Mesenchymal stem cell (in vitro differentiated cells and primary cell): Measurements from ENCODE around the gene SPDYE2.
"Not testable (repeated sequence)": the region's sequence is repeated elsewhere in the genome, so short reads cannot be mapped to it uniquely, and the experiment has no call there.

Experiments
- DNase-seq: peaks from one replicate; pipeline ENCODE4 v3.0.0-alpha.2; 2013
- H2AFZ ChIP-seq: one replicate; pipeline ENCODE4 v1.6.1; 2013; ENCODE audit warnings: low read depth, mild to moderate bottlenecking, control low read depth, inconsistent platforms, low read length, moderate library complexity
- H2AK5ac ChIP-seq: 2 replicates; pipeline ENCODE4 v1.6.1; 2013; ENCODE audit warnings: low read length, moderate library complexity, mild to moderate bottlenecking, inconsistent platforms; ENCODE audit not compliant: severe bottlenecking
- H2BK120ac ChIP-seq: one replicate; pipeline ENCODE4 v1.6.1; 2013; ENCODE audit warnings: low read depth, mild to moderate bottlenecking, inconsistent platforms, low read length, moderate library complexity
- H2BK12ac ChIP-seq, 2 experiments: one replicate each; pipeline ENCODE4 v1.6.1; 2013; ENCODE audit warnings: inconsistent platforms in 2 of 2, low read length in 2 of 2, mild to moderate bottlenecking in 2 of 2, moderate library complexity in 2 of 2, control low read depth in 1 of 2
- H2BK15ac ChIP-seq: one replicate; pipeline ENCODE4 v1.6.1; 2013; ENCODE audit warnings: mild to moderate bottlenecking, low read depth, inconsistent platforms; ENCODE audit not compliant: poor library complexity, severe bottlenecking
- H2BK5ac ChIP-seq: 2 replicates; pipeline ENCODE4 v1.6.1; 2013; ENCODE audit warnings: low read depth, mild to moderate bottlenecking, low read length, control low read depth, inconsistent platforms; ENCODE audit not compliant: poor library complexity, severe bottlenecking
- H3K14ac ChIP-seq, 2 experiments: one replicate each; pipeline ENCODE4 v1.6.1; 2013; ENCODE audit warnings: inconsistent platforms in 2 of 2, low read length in 2 of 2, control low read depth in 1 of 2, mild to moderate bottlenecking in 1 of 2, moderate library complexity in 1 of 2
- H3K18ac ChIP-seq, 2 experiments: one replicate each; pipeline ENCODE4 v1.6.1; 2013; ENCODE audit warnings: inconsistent platforms in 2 of 2, low read length in 2 of 2, control low read depth in 1 of 2, low read depth in 1 of 2, mild to moderate bottlenecking in 1 of 2
- H3K23ac ChIP-seq, 2 experiments: one replicate each; pipeline ENCODE4 v1.6.1; 2013; ENCODE audit warnings: inconsistent platforms in 2 of 2, low read length in 2 of 2, mild to moderate bottlenecking in 2 of 2, moderate library complexity in 2 of 2, control low read depth in 1 of 2
- H3K27ac ChIP-seq: 2 replicates; pipeline ENCODE4 v1.5.1; 2013; ENCODE audit warnings: mild to moderate bottlenecking, moderate library complexity, low read length, control low read depth, inconsistent platforms; ENCODE audit not compliant: poor library complexity, severe bottlenecking
- H3K27me3 ChIP-seq, 2 experiments: 2 replicates each; pipeline versions ENCODE4 v1.6.1 to v1.7.0; 2013; ENCODE audit warnings: low read length in 2 of 2, mild to moderate bottlenecking in 2 of 2, moderate library complexity in 2 of 2, control low read depth in 1 of 2, inconsistent platforms in 1 of 2; ENCODE audit not compliant: control insufficient read depth in 1 of 2, insufficient read depth in 1 of 2
- H3K36me3 ChIP-seq, 2 experiments: 2 replicates each; pipeline versions ENCODE4 v1.6.1 to v1.7.0; 2013; ENCODE audit warnings: low read length in 2 of 2, control low read depth in 1 of 2, inconsistent platforms in 1 of 2, low read depth in 1 of 2, mild to moderate bottlenecking in 1 of 2; ENCODE audit not compliant: insufficient read depth in 2 of 2, control insufficient read depth in 1 of 2
- H3K4ac ChIP-seq, 2 experiments: one replicate each; pipeline ENCODE4 v1.6.1; 2013; ENCODE audit warnings: inconsistent platforms in 2 of 2, low read length in 2 of 2, mild to moderate bottlenecking in 2 of 2, moderate library complexity in 2 of 2, control low read depth in 1 of 2, low read depth in 1 of 2
- H3K4me1 ChIP-seq: 2 replicates; pipeline ENCODE4 v1.6.1; 2013; ENCODE audit warnings: low read depth, low read length, control low read depth; ENCODE audit not compliant: control insufficient read depth, insufficient read depth
- H3K4me2 ChIP-seq: 2 replicates; pipeline ENCODE4 v1.6.1; 2013; ENCODE audit warnings: low read length, mild to moderate bottlenecking, inconsistent platforms; ENCODE audit not compliant: poor library complexity, severe bottlenecking
- H3K4me3 ChIP-seq, 2 experiments: 2 replicates each; pipeline versions ENCODE4 v1.5.1 to v1.7.0; 2013; ENCODE audit warnings: low read length in 2 of 2, mild to moderate bottlenecking in 2 of 2, control low read depth in 1 of 2, low read depth in 1 of 2; ENCODE audit not compliant: insufficient read depth in 1 of 2
- H3K79me1 ChIP-seq: replicated peaks from 2 replicates; pipeline ENCODE4 v1.6.1; 2013; ENCODE audit warnings: mild to moderate bottlenecking, control low read depth, low read length, inconsistent platforms; ENCODE audit not compliant: poor library complexity, severe bottlenecking
- H3K9ac ChIP-seq: 2 replicates; pipeline ENCODE4 v1.7.0; 2013; ENCODE audit warnings: mild to moderate bottlenecking, low read length, moderate library complexity
- H3K9me3 ChIP-seq: 2 replicates; pipeline ENCODE4 v1.7.0; 2013; ENCODE audit warnings: mild to moderate bottlenecking, low read length; ENCODE audit not compliant: control insufficient read depth
- H4K8ac ChIP-seq: one replicate; pipeline ENCODE4 v1.6.1; 2013; ENCODE audit warnings: inconsistent platforms, mild to moderate bottlenecking, low read length, moderate library complexity
- H4K91ac ChIP-seq: one replicate; pipeline ENCODE4 v1.6.1; 2013; ENCODE audit warnings: mild to moderate bottlenecking, low read length, inconsistent platforms
- WGBS: methylation state at CpG from one replicate; pipeline ENCODE4 v1.1.7; 2013; ENCODE audit warnings: mixed read lengths; 5-methylcytosine and 5-hydroxymethylcytosine counted together

Gene SPDYE2

DNA sequence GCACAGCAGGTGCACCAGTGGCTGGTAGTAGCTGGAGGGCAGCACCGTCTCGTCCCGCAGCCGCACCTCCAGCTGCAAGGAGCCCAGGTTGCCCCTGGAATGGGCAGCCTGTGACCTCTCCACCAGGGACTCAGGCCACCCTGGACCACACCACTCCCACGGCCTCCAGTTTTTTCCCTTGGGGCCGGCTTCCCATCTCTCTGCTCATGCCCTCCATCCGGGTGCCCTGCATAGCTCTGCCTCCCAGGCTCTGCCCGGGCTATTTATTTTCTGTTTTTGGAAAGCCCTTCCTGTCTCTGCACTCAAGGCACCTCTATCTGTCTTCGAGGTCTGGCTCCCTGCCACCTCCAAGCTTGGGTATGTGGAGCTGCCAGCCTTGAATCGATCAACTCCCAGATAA lies 45.0 kb downstream of the SPDYE2 start:
- not testable (repeated sequence) for H3K9ac ChIP-seq, H3K79me1 ChIP-seq, H2BK15ac ChIP-seq, H3K27ac ChIP-seq, DNase-seq, H3K36me3 ChIP-seq, H3K14ac ChIP-seq, H4K8ac ChIP-seq, H3K18ac ChIP-seq, H3K4me1 ChIP-seq, H3K4me3 ChIP-seq, H2AK5ac ChIP-seq, H3K27me3 ChIP-seq, H2AFZ ChIP-seq, H2BK5ac ChIP-seq, H2BK12ac ChIP-seq, H3K4me2 ChIP-seq, H3K23ac ChIP-seq, H4K91ac ChIP-seq, H3K4ac ChIP-seq, H3K9me3 ChIP-seq, H2BK120ac ChIP-seq
- WGBS, result 89% methylated on average over 3 of the region's 10 CpGs

DNA sequence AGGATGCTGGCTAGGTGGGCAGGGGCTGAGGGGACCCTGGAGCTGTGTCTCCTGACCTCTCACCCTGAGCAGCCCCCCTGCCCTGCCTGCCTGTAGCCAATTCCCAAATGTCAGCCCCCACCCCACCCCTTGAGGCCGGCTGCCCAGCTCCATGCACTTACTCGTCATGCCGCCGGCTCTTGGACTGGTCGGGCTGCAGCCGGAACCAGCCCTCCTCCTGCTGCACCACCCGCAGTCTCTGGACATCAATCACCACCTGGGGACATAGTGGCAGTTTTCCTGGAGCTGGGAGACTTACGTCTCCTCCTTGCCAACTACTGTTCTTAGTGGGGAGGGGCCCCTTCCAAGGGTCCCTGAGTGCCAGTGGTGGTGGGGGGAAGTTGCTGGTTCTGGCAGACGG lies 48.7 kb downstream of the SPDYE2 start:
- H4K8ac ChIP-seq, H3K27ac ChIP-seq, H3K4me1 ChIP-seq, H2BK12ac ChIP-seq, H3K4ac ChIP-seq, H3K4me3 ChIP-seq, H2BK120ac ChIP-seq, H3K4me2 ChIP-seq, DNase-seq, H2BK5ac ChIP-seq, H2AK5ac ChIP-seq, H2AFZ ChIP-seq, H3K18ac ChIP-seq, H3K36me3 ChIP-seq, H2BK15ac ChIP-seq, H3K79me1 ChIP-seq, H4K91ac ChIP-seq, H3K27me3 ChIP-seq, H3K9ac ChIP-seq, H3K9me3 ChIP-seq, H3K23ac ChIP-seq, H3K14ac ChIP-seq: not testable (repeated sequence)
- no CpG with 5 or more reads among the region's 9 CpGs for WGBS

DNA sequence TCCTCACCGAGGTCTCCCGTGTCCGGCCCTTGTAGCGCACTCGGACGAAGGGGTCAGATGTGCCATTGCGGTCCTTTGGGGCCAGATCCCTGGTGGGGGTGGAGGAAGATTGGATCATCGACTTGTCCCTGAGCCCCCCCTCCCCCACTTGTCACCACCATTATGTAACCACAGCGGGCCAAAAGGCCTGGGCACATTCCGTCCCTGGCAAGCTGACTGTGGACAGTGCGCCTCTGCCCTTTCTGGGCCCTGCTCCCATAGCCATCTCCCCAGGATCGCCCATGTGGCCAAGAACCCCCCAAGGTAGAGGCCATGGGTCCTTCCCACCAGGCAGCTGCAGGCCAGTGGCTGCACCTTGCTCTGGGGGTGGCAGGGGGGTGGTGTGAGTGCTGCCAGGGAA lies 51.3 kb downstream of the SPDYE2 start:
- not testable (repeated sequence) for H4K91ac ChIP-seq, H2BK12ac ChIP-seq, H2BK15ac ChIP-seq, H2AFZ ChIP-seq, H3K36me3 ChIP-seq, H2BK5ac ChIP-seq, H3K18ac ChIP-seq, H4K8ac ChIP-seq, H3K23ac ChIP-seq, H3K9me3 ChIP-seq, H2BK120ac ChIP-seq, DNase-seq, H3K27me3 ChIP-seq, H3K4me1 ChIP-seq, H3K4me3 ChIP-seq, H3K4me2 ChIP-seq, H3K27ac ChIP-seq, H3K79me1 ChIP-seq, H3K4ac ChIP-seq, H3K14ac ChIP-seq, H3K9ac ChIP-seq, H2AK5ac ChIP-seq
- WGBS, result no CpG with 5 or more reads among the region's 12 CpGs

GRCh38 chr7:102604431-102605145 lies 53.6 kb downstream of the SPDYE2 start:
- H4K91ac ChIP-seq, H2BK5ac ChIP-seq, H3K4me1 ChIP-seq, H3K4me3 ChIP-seq, H3K9me3 ChIP-seq, H3K9ac ChIP-seq, H3K27ac ChIP-seq, H3K14ac ChIP-seq, H2BK12ac ChIP-seq, H2BK120ac ChIP-seq, H3K79me1 ChIP-seq, H3K4ac ChIP-seq, DNase-seq, H3K36me3 ChIP-seq, H4K8ac ChIP-seq, H3K18ac ChIP-seq, H3K27me3 ChIP-seq, H2AFZ ChIP-seq, H3K23ac ChIP-seq, H3K4me2 ChIP-seq, H2AK5ac ChIP-seq, H2BK15ac ChIP-seq: not testable (repeated sequence)
- WGBS, result no CpG with 5 or more reads among the region's 19 CpGs
